ENCODE measurements around the gene PSMA6.
"Not testable (repeated sequence)": the region's sequence is repeated elsewhere in the genome, so short reads cannot be mapped to it uniquely, and the experiment has no call there.

Gene PSMA6

DNA sequence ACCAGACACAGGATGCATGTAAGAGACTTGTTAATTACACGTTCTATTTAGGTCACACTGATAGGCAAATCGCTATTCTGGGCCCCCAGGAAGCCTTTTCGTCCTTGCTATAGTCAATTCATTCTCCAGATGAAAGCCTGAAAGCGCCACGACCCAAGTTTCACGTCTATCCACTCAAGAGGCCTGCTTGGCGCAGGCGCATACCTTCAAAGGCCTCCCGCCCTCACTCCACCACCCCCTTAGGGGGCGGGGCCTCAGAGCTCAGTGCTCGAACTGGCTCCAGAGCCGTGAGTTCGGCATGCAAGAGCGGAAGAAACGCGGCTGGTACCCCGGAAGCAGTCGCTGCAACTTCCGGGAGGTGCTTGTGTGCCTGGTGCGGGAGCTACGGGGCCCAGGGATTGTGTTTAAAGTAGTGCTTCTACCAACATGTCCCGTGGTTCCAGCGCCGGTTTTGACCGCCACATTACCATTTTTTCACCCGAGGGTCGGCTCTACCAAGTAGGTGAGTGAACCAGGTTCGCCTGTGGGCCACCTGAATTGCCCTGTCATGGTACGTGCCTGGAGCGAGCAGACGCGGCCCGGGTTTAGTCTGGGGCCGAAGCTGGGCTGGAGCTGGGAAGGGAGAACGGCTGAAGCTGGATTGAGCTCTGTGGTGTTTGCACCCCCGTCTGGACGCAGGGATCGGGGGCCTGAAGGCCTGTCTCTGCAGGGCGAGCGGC is at the start of gene PSMA6:
Gene PSMA6, plus strand, starts transcription at position 332 of the 719 bp plus-strand sequence. Its CDS starts 95 bp downstream, at position 427.
- DNase-seq = peak; percentile 99

DNA sequence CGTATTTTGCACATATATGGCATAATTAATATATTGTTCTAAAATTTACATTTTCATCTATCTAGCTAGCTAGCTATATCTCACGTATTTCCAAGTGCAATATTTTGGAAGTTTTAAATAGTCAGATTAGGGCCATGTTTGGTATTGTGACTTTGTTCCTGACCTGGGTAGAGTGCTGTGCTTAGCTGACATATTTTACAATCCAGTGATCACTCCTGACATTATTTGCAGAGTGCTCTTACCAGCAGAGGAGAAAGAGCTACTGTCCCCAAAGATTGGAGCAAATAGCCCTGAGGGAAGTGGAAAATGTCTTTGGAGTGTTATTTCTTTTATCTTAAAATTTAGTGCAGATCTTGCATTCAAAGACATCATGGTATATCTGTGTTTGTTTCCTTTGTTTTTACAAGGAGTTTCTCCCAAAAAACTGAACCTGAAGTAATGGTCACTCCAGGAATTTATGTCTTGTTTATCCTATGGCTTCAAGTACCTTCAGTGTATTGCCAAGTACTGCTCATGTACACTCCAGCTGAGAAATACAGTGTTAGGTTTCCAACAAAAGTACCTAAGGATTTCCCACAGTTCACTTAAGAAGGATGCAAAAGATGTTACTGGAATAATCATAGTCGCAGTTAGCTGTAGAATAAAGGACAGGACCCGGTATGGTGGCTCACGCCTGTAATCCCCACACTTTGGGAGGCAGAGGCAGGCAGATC is 49.4 kb upstream of the PSMA6 start:
- DNase-seq = no peak

DNA sequence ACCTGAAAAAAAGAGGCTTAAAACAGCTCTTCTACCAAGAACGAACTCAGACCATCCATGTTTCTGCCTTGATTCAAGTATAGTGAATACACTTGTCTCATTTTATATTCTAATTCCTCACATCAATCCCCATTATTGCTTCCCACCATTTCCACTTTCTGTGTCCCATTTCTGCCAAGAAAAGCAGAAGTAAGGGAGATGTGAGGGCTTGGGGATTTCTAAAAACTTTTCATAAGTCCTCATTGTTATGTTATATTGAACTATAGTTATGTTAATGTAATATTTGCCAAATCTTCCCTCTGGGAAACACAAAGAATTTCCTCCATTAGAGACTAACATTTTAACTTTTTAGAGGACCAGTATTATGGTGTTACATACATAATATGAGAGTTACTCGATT is 48.2 kb upstream of the PSMA6 start:
- DNase-seq = no peak

DNA sequence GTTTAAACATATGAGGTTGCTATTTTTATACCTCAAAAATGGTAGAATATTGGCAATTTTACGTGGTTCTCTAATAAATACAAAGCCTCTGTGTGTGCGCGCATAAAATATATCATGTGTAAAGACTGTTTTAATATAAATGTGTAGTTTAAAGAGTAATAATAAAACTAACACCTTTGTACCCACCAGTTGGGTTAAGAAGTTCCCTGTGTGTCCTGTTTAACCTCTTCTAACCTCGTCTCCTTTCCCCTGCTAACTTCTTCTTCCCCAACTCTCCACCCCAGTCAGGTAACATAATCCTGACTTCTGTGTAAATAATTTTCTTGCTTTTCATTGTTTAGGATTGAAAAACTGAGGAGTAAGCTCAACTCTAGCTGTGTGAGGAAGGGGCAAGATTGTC is 47.6 kb upstream of the PSMA6 start:
- DNase-seq = no peak

DNA sequence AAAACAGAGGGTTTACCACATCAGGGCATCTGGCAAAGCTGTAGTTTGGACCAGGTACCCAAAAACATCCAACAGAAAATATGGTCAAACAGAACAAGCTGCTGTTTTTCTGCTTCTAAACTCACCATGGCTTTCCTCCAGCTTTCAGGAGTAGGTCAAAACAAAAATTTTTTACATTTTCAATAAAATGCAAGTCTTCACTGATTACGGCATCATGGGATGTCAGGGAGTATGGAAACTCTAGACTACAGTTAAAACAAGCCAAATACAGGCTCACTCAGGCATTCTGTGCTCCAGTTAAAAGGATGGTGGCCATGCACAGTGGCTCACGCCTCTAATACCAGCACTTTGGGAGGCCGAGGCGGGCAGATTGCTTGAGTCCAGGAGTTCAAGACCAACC is 47.1 kb upstream of the PSMA6 start:
- DNase-seq = no peak

DNA sequence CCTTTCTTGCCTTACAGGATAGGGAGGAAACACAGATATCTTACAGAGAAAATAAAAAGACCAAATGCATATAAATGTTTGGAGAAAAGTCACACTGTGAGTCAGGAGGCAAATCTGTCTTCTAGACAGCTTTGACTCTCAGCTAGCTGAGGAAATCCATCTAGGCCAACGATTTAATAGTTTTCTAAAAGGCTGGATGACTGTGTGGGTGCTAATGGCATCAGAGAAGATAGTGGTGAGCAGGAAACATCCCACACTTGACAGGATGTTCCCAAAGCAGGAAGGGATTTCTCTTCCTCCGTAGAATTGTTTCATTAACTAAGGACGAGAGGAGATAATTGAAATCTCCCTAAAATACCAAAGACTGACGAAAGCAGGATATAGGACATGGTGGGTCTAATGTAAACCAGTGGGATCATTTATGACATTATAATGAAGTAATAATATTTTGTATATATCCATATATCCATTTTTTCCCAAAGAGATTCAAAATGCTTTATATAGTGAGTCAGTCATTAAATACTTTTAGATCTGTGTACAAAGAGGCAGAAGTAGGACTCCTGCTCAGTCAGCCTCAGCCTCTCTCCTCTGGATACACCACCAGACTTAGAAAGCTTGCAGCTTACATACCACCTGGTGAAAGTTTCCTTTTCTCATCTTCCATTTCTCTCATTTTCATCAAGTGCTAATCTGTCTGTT is 44.3 kb upstream of the PSMA6 start:
- peak; percentile 16 for DNase-seq

DNA sequence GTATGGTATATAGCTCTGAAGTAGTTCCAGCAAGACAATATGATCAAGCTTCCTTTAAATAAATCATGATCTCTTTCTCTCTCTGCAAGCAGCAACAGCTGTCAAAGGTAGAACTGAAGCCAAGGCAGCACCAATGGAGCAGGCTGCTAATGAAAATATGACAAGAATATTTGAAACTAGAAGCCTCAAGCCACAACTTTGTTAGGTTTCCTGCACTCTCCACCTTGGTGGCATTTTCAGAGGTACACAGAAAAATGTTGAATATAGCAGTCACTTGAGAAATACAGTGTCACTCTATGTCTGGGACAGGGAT is 43.8 kb upstream of the PSMA6 start:
- no peak for DNase-seq

DNA sequence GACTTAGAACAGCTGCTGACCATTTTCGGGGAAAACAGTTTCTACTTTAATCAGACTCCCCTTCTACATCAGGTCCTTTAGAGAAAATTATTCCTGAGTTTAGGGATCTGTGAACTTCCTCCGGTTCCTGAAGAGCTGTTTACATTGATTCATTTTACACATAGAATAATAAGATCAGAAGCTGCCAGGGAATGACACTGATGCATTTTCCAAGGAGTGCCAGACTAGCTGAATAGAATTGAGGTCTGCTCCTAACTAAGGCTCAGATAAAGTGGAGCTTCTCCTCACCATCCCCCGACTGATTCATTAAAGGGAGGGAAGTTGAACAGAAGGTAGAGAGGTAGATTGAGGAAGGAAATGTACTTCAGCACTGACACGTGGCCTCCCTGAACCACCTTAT is 41.9 kb upstream of the PSMA6 start:
- DNase-seq = no peak

DNA sequence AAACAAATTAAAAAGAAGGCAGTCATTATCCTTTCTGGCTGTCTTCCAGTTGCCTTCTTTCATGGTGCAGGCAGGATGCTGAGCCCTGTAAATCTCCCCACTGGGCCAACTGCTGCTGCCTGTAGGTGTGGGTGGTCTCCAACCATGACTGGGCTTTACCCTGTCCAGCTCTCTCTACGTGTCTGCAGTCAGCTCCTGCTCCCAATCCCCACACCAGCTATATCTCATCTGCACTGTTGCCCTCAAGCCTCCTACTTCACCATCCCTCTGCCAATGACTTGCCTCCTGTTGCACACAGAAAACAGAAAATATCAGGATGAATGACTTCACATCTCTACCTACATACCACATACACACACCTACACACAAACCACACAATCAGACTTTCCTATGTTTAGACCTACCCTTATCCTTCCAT is 39.7 kb upstream of the PSMA6 start:
- DNase-seq = no peak

DNA sequence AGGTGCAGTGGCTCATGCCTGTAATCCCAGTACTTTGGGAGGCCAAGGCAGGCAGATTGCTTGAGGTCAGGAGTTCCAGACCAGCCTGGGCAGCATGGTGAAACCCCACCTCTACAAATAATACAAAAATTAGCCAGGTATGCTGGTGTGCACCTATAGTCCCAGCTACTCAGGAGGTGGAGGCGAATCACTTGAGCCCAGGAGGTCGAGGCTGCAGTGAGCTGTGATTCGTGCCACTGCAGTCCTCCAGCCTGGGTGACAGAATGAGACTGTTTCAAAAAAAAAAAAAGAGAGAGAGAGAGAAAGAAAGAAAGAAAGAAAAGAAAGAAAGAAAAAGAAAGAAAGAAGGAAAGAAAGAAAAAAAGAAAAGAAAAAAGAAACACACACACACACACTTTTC is 39.1 kb upstream of the PSMA6 start:
- DNase-seq = not testable (repeated sequence)

DNA sequence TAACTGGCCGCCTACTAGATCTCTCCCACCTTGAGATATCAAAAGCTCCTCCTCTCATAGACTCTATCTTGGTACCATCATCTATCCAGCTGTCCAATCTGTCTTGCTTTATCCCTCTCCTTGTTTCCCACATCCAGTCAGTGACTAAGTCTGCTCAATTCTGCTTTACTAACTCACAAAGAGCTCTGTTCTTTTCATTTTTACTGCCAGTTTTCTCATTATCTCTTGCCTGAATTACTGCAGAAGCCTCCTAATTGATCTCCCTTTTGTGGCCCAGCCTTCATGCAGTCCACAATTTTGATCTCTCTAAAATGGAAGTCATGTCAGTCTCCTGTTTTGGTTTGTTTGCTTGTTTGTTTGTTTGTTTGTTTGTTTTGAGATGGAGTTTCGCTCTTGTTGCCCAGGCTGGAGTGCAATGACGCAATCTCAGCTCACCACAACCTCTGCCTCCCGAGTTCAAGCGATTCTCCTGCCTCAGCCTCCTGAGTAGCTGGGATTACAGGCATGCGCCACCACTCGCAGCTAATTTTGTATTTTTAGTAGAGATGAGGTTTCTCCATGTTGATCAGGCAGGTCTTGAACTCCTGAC is 38.1 kb upstream of the PSMA6 start:
- not testable (repeated sequence) for DNase-seq

DNA sequence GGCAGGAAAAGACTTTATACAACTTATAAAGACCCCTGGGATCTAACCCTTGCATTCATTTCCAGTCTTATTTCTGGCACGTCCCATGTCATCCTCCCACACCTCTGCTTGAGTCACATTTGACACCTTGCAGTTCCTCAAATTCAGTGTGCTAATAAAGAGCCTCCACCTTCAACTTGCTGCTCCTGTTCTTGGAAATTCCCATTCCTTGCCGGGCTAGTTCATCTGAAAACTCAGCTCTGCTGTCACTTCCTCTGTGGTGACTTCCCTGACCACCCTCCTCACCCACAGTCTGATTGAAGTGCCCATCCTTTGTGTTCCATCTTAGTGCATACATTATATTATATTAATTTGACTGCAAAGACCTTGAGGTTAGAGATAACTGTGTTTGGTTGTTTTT is 37.4 kb upstream of the PSMA6 start:
- DNase-seq = no peak

DNA sequence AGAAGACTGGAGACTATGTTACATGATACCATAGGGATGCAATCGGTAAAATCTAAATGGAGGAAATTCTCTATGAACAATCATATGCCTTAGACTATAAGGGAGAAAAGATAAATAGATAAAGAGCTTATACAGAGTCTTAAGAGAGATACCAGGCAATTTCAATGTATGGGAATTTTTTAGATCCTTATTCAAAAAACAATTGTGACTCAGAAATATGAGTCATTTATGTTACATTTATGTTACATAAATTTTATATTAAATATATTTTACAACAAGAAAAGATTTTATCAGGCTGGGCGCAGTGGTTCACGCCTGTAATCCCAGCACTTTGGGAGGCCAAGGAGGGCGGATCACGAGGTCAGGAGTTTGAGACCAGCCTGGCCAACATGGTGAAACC is 36.5 kb upstream of the PSMA6 start:
- DNase-seq = no peak

DNA sequence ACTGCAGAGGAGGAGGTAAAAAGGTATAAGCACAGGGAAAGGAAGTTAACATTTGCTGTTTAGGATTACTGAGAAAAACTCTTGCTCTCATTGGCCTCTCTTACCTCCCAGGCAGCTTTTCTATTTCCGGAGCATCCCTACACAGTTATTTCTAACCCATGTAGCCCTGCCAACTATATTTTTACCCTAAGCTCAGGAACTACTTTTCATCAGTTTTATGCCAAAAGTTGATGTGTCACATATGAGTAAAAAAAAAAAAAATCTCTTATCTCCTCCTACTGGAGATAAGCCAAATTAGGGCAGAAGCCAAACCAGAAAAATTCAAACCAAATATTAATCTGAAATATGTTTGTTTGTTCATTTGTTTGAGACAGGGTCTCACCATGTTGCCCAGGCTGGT is 34.4 kb upstream of the PSMA6 start:
- peak; percentile 25 for DNase-seq

DNA sequence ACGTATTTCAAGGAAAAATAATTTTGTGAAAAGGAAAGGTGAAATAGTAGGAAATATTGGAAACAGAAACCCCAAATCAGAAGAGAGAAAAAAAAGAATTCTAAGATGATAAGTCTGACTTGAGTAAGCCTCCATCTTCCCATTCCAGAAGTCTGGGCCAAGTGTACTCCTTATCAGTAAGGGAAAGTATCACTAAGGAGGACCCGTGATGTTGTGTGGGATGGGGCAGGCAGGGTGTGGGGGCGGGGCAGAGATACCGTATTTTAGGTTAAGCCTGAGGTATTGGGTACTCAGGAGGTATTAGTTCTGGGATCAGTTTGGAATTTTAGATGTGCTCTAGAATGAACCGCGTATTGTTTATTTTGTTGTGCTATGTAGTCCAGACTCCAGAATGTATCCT is 33.8 kb upstream of the PSMA6 start:
- DNase-seq = no peak

DNA sequence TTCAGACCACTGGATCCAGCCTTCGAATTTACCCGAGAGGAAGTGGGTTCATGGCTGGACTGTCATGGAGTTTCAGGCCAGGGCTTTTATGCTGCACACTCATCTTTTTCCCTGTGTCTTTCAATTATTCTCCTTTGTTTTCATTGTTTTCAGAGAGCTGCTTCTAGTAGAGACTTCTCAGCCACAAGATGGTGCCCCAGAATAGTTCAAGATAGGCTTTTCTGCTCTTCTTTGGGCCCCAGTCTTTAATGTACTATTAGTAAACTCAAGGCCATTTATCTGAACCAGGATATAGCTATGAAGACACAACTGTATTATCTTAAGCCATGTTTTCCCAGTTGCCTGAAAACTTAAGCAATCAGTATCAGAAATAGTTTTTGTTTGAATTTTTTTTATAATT is 30.4 kb upstream of the PSMA6 start:
- peak; percentile 7 for DNase-seq

DNA sequence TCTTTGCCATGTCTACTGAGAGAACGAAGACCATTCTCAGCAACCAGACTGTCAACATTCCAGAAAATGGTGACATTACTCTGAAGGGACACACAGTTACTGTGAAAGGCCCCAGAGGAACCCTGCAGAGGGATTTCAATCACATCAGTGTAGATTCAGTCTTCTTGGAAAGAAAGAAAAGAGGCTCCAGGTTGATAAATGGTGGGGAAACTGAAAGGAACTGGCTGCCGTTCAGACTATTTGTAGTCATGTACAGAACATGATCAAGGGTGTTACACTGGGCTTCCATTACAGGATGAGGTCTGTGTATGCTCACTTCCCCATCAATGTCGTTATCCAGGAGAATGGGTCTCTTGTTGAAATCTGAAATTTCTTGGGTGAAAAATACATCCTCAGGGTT is 29.7 kb upstream of the PSMA6 start:
- no peak for DNase-seq

DNA sequence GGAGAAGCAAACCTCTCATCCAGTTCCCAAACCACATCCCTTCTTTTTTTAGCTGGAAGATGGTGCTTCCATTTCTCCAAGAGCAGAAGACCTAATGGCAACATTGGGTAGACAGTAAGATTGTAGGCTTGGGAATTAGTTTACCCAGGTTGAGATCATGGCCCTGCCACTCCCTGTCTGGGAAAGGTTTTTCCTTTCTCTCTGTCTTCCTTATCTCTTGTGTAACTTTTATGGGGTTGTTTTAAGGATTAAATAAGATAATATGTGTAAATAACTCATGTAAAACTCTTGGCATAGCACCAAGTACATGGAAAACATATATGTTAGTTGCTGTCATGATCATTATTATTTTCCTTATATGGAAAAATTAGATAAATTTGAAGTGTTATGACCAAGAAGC is 23.2 kb upstream of the PSMA6 start:
- no peak for DNase-seq

DNA sequence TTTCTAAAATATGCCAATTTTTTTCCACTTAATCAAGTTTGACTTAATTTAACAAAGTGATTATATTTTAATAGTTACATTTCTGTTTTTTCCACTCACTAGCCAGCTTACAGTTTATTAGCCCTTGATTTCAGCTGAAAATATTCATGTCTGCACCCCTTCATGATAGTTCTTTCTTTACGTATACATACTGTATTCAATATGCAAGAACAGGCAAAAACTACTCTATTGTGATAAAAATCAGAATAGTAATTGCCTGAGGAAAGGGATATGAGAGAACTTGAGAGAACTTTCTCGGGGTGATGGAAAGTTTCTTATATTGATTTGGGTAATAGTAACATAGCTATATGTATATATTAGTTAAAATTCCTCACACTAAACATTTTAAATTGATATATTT is 17.4 kb upstream of the PSMA6 start:
- DNase-seq = no peak

DNA sequence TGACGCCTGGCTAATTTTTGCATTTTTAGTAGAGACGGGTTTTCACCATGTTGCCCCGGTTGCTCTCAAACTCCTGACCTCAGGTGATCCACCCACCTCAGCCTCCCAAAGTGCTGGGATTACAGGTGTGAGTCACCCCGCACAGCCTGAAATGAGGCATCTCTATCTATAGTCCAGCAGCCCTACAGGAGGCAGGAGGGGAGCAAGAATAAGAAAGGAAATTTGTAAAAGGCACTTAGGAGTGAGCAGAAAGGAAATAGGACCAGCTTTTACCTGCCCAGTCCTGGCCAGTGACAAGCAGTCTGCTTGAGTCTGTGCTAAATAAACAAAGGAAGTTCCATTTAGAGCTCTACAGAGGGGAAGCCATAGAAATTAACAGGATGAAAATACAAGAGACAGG is 15.0 kb upstream of the PSMA6 start:
- DNase-seq = no peak

DNA sequence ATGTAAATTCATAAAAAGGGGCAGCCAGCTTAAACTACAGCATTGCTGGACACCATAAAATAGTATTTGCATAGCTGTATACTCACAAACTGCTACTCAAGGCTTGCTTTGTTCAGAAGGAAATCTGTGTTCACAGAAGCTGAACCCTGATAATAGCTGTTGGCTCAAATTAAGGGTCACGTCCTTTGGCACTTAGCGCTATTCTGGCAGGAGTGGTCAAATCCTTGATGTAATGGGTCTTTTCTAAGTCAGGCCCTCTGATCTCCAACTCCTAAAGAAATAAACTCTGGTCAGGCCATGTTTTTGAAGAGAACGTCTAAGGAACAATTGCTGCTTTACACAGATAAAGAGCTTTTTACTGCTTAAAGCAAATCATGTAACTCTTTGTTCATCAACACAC is 12.8 kb upstream of the PSMA6 start:
- no peak for DNase-seq

DNA sequence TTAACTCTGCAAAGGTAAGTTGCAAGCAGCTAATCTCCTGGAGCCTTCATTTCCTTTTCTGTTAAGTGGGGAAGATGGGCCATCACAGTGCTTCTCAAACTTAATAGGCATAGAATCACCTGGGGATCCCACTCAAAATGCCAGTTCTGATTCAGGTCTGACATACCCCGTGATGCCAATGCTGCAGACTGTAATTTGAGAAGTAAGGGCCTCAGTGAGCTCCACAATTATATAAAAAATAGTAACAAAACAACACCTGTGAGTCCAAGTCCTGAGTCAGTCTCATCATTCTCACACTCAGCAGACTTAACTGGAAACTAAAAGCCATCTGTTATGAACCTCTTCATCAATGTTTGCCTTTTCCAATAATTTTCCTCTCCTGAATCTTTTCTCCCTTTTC is 10.8 kb upstream of the PSMA6 start:
- DNase-seq = no peak

DNA sequence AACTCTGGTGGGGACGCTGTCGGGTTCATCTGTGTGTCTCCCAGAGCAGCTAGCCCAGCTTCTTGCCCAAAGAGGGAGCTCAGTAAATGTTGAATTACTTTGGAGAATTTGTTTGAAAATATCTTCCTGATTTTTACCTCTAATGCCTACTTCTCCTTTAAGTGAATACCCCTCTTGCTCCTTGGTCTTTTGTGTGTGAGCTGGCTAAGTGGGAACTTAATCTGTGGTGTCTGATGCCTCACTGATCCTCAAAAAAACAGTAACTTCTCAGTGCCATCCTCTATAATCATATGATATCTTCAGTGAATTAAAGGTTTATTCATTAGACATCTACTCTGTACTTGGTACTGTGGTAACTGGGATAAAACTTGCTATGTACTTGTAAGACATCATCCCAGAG is 7.7 kb upstream of the PSMA6 start:
- DNase-seq = no peak
